ENCODE results near the gene TRIM62.

TRIM62 gene

DNA sequence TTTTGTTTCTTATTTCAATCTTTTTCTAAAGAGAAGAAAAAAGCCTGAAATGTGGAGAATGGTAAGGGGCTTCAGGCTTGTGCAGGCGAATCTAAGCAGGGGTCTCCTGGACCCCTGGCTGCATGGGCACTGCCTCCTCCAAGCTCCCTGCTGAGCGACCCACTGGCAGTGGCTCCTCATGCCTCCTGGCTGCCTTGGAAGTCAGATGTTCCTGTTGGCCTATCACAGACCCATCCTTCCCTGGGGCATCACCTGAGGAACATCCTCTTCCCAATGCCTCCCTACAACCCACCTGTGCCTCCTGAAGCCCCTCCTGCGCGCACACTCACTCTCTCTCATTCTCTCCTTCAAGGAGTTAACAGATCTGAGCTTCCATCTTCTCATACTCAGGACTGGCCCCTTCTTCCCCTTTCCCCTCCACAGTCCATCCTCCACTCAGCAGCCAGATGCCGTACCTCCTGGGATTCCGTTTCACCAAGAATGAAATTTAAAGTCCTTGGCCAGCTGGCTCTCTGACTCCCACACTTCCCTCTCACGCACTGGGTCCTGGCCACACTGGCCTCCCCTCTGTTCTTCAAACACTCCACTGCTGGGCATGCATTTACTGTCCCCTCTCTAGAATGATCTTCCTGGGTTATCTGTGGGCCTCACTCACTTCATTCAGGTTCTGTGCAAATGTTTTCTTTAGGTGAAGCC is 59.2 kb downstream of the TRIM62 start:
- Histone ChIP-seq H3F3A (ENCODE audit: low read depth) (no peaks in the 10 kb centered on the region), H3K27me3 (ENCODE audit: insufficient read depth, low read length, poor library complexity, severe bottlenecking) (no peaks in the 10 kb centered on the region), H2AFZ (ENCODE audit: low read length) (no peak overlapping the region), H4K20me1 (ENCODE audit: insufficient read depth, low read length, poor library complexity, severe bottlenecking) (no peaks in the 10 kb centered on the region), H3K9me2 (replicated peaks; ENCODE audit: low read depth, low read length) (no peaks in the 10 kb centered on the region), H3K36me3 (ENCODE audit: insufficient read depth, low read length) (no peaks in the 10 kb centered on the region), H3K4me1 (ENCODE audit: insufficient read depth, low read length, poor library complexity, severe bottlenecking) (peaks cover 11% of the 10 kb centered on the region), H3K9me3 (ENCODE audit: insufficient read depth, low read depth, low read length) (no peaks in the 10 kb centered on the region), H3K4me3 (ENCODE audit: low read length, poor library complexity, severe bottlenecking) (no peak overlapping the region), H3K4me2 (ENCODE audit: low read depth, low read length, poor library complexity, severe bottlenecking) (no peak overlapping the region), H3K9ac (ENCODE audit: low read depth, low read length, poor library complexity, severe bottlenecking) (no peak overlapping the region), H3K79me2 (ENCODE audit: insufficient read depth, low read length) (peaks cover 10% of the 10 kb centered on the region)
- TF ChIP-seq, protein P1, sequence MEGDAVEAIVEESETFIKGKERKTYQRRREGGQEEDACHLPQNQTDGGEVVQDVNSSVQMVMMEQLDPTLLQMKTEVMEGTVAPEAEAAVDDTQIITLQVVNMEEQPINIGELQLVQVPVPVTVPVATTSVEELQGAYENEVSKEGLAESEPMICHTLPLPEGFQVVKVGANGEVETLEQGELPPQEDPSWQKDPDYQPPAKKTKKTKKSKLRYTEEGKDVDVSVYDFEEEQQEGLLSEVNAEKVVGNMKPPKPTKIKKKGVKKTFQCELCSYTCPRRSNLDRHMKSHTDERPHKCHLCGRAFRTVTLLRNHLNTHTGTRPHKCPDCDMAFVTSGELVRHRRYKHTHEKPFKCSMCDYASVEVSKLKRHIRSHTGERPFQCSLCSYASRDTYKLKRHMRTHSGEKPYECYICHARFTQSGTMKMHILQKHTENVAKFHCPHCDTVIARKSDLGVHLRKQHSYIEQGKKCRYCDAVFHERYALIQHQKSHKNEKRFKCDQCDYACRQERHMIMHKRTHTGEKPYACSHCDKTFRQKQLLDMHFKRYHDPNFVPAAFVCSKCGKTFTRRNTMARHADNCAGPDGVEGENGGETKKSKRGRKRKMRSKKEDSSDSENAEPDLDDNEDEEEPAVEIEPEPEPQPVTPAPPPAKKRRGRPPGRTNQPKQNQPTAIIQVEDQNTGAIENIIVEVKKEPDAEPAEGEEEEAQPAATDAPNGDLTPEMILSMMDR (conservative IDR thresholded peaks at IDR 0.05; ENCODE audit: low read length), result no peak
- no peak for TF ChIP-seq EZH2phosphoT487 (IDR thresholded peaks at IDR 0.05; ENCODE audit: borderline replicate concordance)

DNA sequence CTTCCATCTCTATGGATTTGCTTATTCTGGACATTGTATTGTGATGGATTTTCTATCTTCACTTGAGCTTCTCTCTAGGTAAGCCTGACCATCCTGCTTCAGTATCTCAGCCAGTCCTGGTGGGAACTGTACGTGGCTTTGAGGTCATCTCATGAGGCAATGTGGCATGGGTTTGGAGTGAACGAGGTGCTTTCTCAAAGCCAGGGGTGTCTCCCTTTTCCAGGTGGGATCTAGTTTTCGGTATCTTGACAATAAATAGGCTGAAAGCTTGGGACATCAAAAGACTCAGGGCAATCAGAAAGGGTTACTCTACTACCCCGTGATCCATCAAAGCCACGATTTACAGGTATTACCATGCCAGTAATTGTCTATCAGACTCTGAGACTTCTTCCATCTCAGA is 60.1 kb downstream of the TRIM62 start:
- no peak overlapping the region for H3K9ac ChIP-seq (ENCODE audit: low read depth, low read length, poor library complexity, severe bottlenecking)
- H2AFZ ChIP-seq (ENCODE audit: low read length), result no peak overlapping the region
- H3K4me3 ChIP-seq (ENCODE audit: low read length, poor library complexity, severe bottlenecking), result no peak overlapping the region
- H3K4me1 ChIP-seq (ENCODE audit: insufficient read depth, low read length, poor library complexity, severe bottlenecking), result peaks cover 11% of the 10 kb centered on the region
- no peaks in the 10 kb centered on the region for H3K9me3 ChIP-seq (ENCODE audit: insufficient read depth, low read depth, low read length)
- no peak overlapping the region for H3K4me2 ChIP-seq (ENCODE audit: low read depth, low read length, poor library complexity, severe bottlenecking)
- peaks cover 7% of the 10 kb centered on the region for H3K79me2 ChIP-seq (ENCODE audit: insufficient read depth, low read length)
- no peak for TF ChIP-seq EZH2phosphoT487 (IDR thresholded peaks at IDR 0.05; ENCODE audit: borderline replicate concordance)
- TF ChIP-seq, protein P1 (conservative IDR thresholded peaks at IDR 0.05; ENCODE audit: low read length), result no peak
- H3K27me3 ChIP-seq (ENCODE audit: insufficient read depth, low read length, poor library complexity, severe bottlenecking), result no peaks in the 10 kb centered on the region
- H3K9me2 ChIP-seq (replicated peaks; ENCODE audit: low read depth, low read length), result no peaks in the 10 kb centered on the region
- no peaks in the 10 kb centered on the region for H4K20me1 ChIP-seq (ENCODE audit: insufficient read depth, low read length, poor library complexity, severe bottlenecking)
- H3F3A ChIP-seq (ENCODE audit: low read depth), result no peaks in the 10 kb centered on the region
- no peaks in the 10 kb centered on the region for H3K36me3 ChIP-seq (ENCODE audit: insufficient read depth, low read length)

DNA sequence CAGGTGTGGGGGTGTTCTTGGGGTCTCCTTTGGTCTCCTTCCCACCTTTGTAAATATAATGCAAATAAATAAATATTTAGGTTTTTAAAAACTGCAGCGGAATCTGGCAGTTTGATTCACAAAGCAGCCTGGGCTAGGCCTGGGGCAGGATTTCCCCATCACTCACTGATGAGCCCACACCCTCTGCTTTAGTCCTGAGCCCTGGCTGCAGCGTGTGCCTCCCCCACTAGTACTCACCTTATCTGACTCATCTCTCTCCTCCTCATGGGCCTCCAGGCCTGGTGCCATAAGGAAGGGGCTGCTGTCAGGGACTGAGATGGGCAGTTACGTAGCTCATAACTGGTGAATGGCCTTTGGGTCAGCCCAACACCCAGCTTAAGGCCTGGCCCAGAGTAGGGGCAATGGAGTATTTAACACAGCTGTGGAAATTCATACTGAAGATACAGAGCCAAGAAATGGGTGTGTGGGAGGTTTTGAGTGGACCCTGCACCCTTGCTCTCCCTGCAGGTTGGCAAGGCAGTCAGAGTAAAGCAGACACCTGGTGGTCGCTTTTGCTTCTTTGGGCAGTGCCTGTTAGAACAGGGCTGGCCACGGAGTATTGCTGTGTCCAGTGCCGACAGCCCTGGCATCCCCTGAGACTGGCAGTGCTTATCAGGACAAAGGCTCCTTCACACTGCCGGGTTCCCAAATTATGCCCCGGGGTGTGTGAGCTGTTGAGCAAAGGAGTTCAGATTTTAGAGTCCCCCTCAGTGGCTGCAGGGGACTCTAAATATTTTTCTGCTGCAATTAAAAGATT is 61.2 kb downstream of the TRIM62 start:
- Histone ChIP-seq H3K9me2 (replicated peaks; ENCODE audit: low read depth, low read length) (no peaks in the 10 kb centered on the region), H2AFZ (ENCODE audit: low read length) (no peak overlapping the region), H3K79me2 (ENCODE audit: insufficient read depth, low read length) (no peaks in the 10 kb centered on the region), H3K9ac (ENCODE audit: low read depth, low read length, poor library complexity, severe bottlenecking) (no peak overlapping the region), H3K9me3 (ENCODE audit: insufficient read depth, low read depth, low read length) (no peaks in the 10 kb centered on the region), H3K27me3 (ENCODE audit: insufficient read depth, low read length, poor library complexity, severe bottlenecking) (no peaks in the 10 kb centered on the region), H3F3A (ENCODE audit: low read depth) (no peaks in the 10 kb centered on the region), H3K4me2 (ENCODE audit: low read depth, low read length, poor library complexity, severe bottlenecking) (no peak overlapping the region), H4K20me1 (ENCODE audit: insufficient read depth, low read length, poor library complexity, severe bottlenecking) (no peaks in the 10 kb centered on the region), H3K36me3 (ENCODE audit: insufficient read depth, low read length) (no peaks in the 10 kb centered on the region), H3K4me3 (ENCODE audit: low read length, poor library complexity, severe bottlenecking) (no peak overlapping the region), H3K4me1 (ENCODE audit: insufficient read depth, low read length, poor library complexity, severe bottlenecking) (peaks cover under 1% of the 10 kb centered on the region)
- TF ChIP-seq, protein P1 (conservative IDR thresholded peaks at IDR 0.05; ENCODE audit: low read length), result no peak
- no peak for TF ChIP-seq EZH2phosphoT487 (IDR thresholded peaks at IDR 0.05; ENCODE audit: borderline replicate concordance)

Measured in Loucy (cell line).